PFSK-1 (cell line): ENCODE measurements around the gene RPL10L. TPM values are rescaled to one million over a fixed set of nuclear protein-coding genes. Genes with fewer than 3 reads are reported as not detected.

Experiments
- FOXP2 ChIP-seq: optimal IDR thresholded peaks from 2 replicates; pipeline ENCODE3; 2011; ENCODE audit warnings: borderline replicate concordance, control low read depth, inconsistent platforms; ENCODE audit not compliant: insufficient read depth; ENCODE audit errors: extremely low read length, extremely low read depth
- POLR2AphosphoS5 ChIP-seq: IDR thresholded peaks from 2 replicates; pipeline ENCODE4 v1.6.1; 2012; ENCODE audit warnings: low read depth, mild to moderate bottlenecking, control low read depth, low read length, moderate library complexity
- REST ChIP-seq, 2 experiments: IDR thresholded peaks; 2 replicates each; pipeline versions ENCODE4 v1.6.1 to v1.8.0; 2011 to 2012; ENCODE audit warnings: low read depth in 2 of 2, low read length in 2 of 2, control low read depth in 1 of 2, inconsistent platforms in 1 of 2, mild to moderate bottlenecking in 1 of 2, moderate library complexity in 1 of 2; ENCODE audit not compliant: insufficient read depth in 1 of 2
- SIN3A ChIP-seq: IDR thresholded peaks from 2 replicates; pipeline ENCODE4 v1.6.1; 2012; ENCODE audit warnings: mild to moderate bottlenecking, low read length, moderate library complexity, borderline replicate concordance; ENCODE audit not compliant: insufficient read depth
- TAF1 ChIP-seq: IDR thresholded peaks from 2 replicates; pipeline ENCODE4 v1.6.1; 2012; ENCODE audit warnings: low read length, control low read depth, borderline replicate concordance; ENCODE audit not compliant: insufficient read depth
- polyA plus RNA-seq: library from polyadenylated mRNA; unstranded; fragments of >200 nt; gene quantifications from one replicate; pipeline ENCODE4 v1.2.1, GENCODE V29; 2012; ENCODE audit warnings: low read depth, missing spikeins; ENCODE audit not compliant: insufficient read length

Gene RPL10L
- polyA plus RNA-seq: not detected

- TF ChIP-seq REST (IDR thresholded peaks at IDR 0.05; ENCODE audit: insufficient read depth in 1 of 2, low read depth in 2 of 2, low read length in 2 of 2): no peak
- no peak for TF ChIP-seq POLR2AphosphoS5
- no peak for TF ChIP-seq SIN3A
- TF ChIP-seq TAF1: no peak
- no peak for TF ChIP-seq FOXP2
Observed at GRCh38 chr14:46651526-46652144, at the start of gene RPL10L. TSS of gene RPL10L (minus strand) at chr14:46651781. CDS start at chr14:46651736, 45 bp downstream.

GRCh38 chr14:46691819-46692218, 40.2 kb upstream of the RPL10L start:
- TF ChIP-seq TAF1 (no peak), SIN3A (no peak), FOXP2 (no peak), REST (IDR thresholded peaks at IDR 0.05; ENCODE audit: insufficient read depth in 1 of 2, low read depth in 2 of 2, low read length in 2 of 2) (no peak), POLR2AphosphoS5 (no peak)

- TF ChIP-seq FOXP2: no peak
- no peak for TF ChIP-seq TAF1
- no peak for TF ChIP-seq SIN3A
- TF ChIP-seq POLR2AphosphoS5: no peak
- TF ChIP-seq REST (IDR thresholded peaks at IDR 0.05; ENCODE audit: insufficient read depth in 1 of 2, low read depth in 2 of 2, low read length in 2 of 2): no peak
Observed at GRCh38 chr14:46686652-46687051, 35.1 kb upstream of the RPL10L start.

- no peak for TF ChIP-seq FOXP2
- TF ChIP-seq TAF1: no peak
- no peak for TF ChIP-seq POLR2AphosphoS5
- TF ChIP-seq SIN3A: no peak
- no peak for TF ChIP-seq REST (IDR thresholded peaks at IDR 0.05; ENCODE audit: insufficient read depth in 1 of 2, low read depth in 2 of 2, low read length in 2 of 2)
Observed at GRCh38 chr14:46672128-46672527, 20.5 kb upstream of the RPL10L start.

- TF ChIP-seq SIN3A: no peak
- TF ChIP-seq FOXP2: no peak
- TF ChIP-seq REST (IDR thresholded peaks at IDR 0.05; ENCODE audit: insufficient read depth in 1 of 2, low read depth in 2 of 2, low read length in 2 of 2): no peak
- TF ChIP-seq TAF1: no peak
- no peak for TF ChIP-seq POLR2AphosphoS5
Observed at GRCh38 chr14:46663382-46663781, 11.8 kb upstream of the RPL10L start.
